OCI-LY3 (cell line): Measurements from ENCODE around the gene ANKLE1.
A peak's percentile ranks its signal among the peaks of the same experiment; 100 is the strongest.

Experiments used
- EZH2phosphoT487 ChIP-seq: fragments of 200-600 bp; shearing (Covaris generic); IDR thresholded peaks from 2 replicates; pipeline ENCODE4 v1.6.1; 2018; ENCODE audit warnings: antibody characterized with exemption, mixed run types, low read depth
- TF ChIP-seq, protein P1 (sequence below): fragments of 200-600, 300-600 bp; sonication (generic); IDR thresholded peaks from 2 replicates; pipeline ENCODE4 v1.5.1; 2014; ENCODE audit warnings: antibody characterized with exemption, low read length, low read depth

DNA sequence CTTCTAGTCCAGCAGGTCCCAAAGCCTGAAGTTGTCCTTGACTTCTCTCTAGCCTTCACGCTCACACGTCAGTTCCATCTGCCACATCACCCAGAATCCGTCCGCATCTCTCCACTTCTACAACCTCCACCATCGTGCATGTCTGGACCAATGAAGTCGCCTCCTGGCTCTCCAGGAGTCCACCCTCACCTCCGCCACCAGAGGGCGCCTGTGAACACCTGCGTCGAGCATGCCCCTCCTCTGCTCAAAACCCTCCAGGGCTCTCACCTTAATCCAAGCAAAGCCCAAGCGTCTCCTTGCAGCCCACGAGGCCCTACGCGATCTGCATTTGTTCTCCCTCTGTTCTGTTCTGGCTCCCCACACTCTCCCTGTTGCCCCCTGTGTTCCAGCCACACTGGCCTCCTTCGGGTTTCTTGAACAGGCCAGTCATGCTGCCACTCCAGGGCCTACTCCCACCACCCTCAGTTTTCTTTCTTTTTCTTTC is 20.8 kb upstream of the ANKLE1 start:
- TF ChIP-seq, protein P1, sequence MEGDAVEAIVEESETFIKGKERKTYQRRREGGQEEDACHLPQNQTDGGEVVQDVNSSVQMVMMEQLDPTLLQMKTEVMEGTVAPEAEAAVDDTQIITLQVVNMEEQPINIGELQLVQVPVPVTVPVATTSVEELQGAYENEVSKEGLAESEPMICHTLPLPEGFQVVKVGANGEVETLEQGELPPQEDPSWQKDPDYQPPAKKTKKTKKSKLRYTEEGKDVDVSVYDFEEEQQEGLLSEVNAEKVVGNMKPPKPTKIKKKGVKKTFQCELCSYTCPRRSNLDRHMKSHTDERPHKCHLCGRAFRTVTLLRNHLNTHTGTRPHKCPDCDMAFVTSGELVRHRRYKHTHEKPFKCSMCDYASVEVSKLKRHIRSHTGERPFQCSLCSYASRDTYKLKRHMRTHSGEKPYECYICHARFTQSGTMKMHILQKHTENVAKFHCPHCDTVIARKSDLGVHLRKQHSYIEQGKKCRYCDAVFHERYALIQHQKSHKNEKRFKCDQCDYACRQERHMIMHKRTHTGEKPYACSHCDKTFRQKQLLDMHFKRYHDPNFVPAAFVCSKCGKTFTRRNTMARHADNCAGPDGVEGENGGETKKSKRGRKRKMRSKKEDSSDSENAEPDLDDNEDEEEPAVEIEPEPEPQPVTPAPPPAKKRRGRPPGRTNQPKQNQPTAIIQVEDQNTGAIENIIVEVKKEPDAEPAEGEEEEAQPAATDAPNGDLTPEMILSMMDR, result peak; percentile 97
- no peak for TF ChIP-seq EZH2phosphoT487
